MCF 10A (cell line): ENCODE data around the gene DPEP2. TPM values are rescaled to one million over a fixed set of nuclear protein-coding genes. Genes with fewer than 3 reads are reported as not detected.
"Not testable (repeated sequence)": the region's sequence is repeated elsewhere in the genome, so short reads cannot be mapped to it uniquely, and the experiment has no call there.

ENCODE experiments used
- Bru-seq: library from RNA; stranded (reverse); fragments of 400-500 nt; gene quantifications from one replicate; lab custom pipeline; 2021; lab: Mats Ljungman, UMichigan
- BruChase-seq, 2 experiments: library from RNA; stranded (reverse); fragments of 400-500 nt; gene quantifications; one replicate each; lab custom pipeline; 2021; lab: Mats Ljungman, UMichigan
- BruUV-seq: library from RNA; stranded (reverse); fragments of 400-500 nt; replicated peaks from 2 replicates; lab custom pipeline; 2021; lab: Mats Ljungman, UMichigan
- CTCF ChIA-PET: fragments of 300-600 bp; sonication (Branson Sonifier 250); formaldehyde crosslinking; extraction: SDS; loops from one replicate; lab custom pipeline; 2021; ENCODE audit warnings: antibody characterized with exemption, inconsistent platforms; lab: Yijun Ruan, JAX
- POLR2A ChIA-PET: fragments of 300-600, 350-650 bp; sonication (Branson Sonifier 250); formaldehyde crosslinking; extraction: SDS; loops from one replicate; lab custom pipeline; 2020; ENCODE audit warnings: antibody characterized with exemption, inconsistent platforms; lab: Yijun Ruan, JAX
- DNase-seq: peaks from one replicate; pipeline ENCODE4 v3.0.0-alpha.2; 2018; ENCODE audit not compliant: unreplicated experiment
- H3K27ac Mint-ChIP-seq: one replicate; pipeline ENCODE4 v1.8.0; 2022; ENCODE audit warnings: mild to moderate bottlenecking, low read depth, mixed read lengths; ENCODE audit not compliant: unreplicated experiment
- H3K27me3 Mint-ChIP-seq: one replicate; pipeline ENCODE4 v1.8.0; 2022; ENCODE audit warnings: mixed read lengths; ENCODE audit not compliant: insufficient read depth, unreplicated experiment
- H3K36me3 Mint-ChIP-seq: one replicate; pipeline ENCODE4 v1.8.0; 2022; ENCODE audit warnings: mild to moderate bottlenecking, moderate library complexity, mixed read lengths; ENCODE audit not compliant: insufficient read depth, unreplicated experiment
- H3K4me1 Mint-ChIP-seq: one replicate; pipeline ENCODE4 v1.8.0; 2022; ENCODE audit warnings: mixed read lengths; ENCODE audit not compliant: insufficient read depth, unreplicated experiment
- H3K4me3 Mint-ChIP-seq: one replicate; pipeline ENCODE4 v1.8.0; 2022; ENCODE audit warnings: mild to moderate bottlenecking, moderate library complexity, mixed read lengths; ENCODE audit not compliant: unreplicated experiment
- H3K9me3 Mint-ChIP-seq: one replicate; pipeline ENCODE4 v1.8.0; 2022; ENCODE audit warnings: mixed read lengths; ENCODE audit not compliant: unreplicated experiment
- intact Hi-C: fragments of 100-400 bp; cut with micrococcal nuclease; formaldehyde crosslinking; loops from 2 replicates; pipeline ENCODE4 v1.14.1; 2022
- long read RNA-seq: library from polyadenylated mRNA; stranded (forward); transcript quantifications from one replicate; pipeline ENCODE4 v2.0.0, GENCODE V29; 2022
- total RNA-seq: library from RNA; stranded (reverse); gene quantifications from 2 replicates; pipeline ENCODE4 v1.2.3, GENCODE V29; 2022
- TF ChIP-seq, protein P1 (sequence below): fragments of 200-600 bp; IDR thresholded peaks from one replicate; pipeline ENCODE4 v1.8.0; 2022; ENCODE audit warnings: antibody characterized with exemption, mild to moderate bottlenecking; ENCODE audit not compliant: unreplicated experiment

The DPEP2 gene
- total RNA-seq (not detected in 2 replicates), Bru-seq, nascent RNA (not detected), BruChase-seq, experiment 1, labeled RNA remaining after a 6-hour chase (not detected), BruChase-seq, experiment 2, labeled RNA remaining after a 2-hour chase (not detected)
- long read RNA-seq: 0 reads

GRCh38 chr16:67998779-67999688 lies at the start of gene DPEP2:
DPEP2 (minus strand) TSS chr16:67999484; CDS start chr16:67993212, 6,272 bp downstream.
- H3K4me1 Mint-ChIP-seq: not testable (repeated sequence)
- CTCF ChIA-PET: interaction anchor here (0.6 to 1.3 kb wide), 4 partner anchors 13 to 259 kb away, joined by 3 to 4 read pairs (median 3); no protein-coding TSS in a partner anchor

GRCh38 chr16:68047987-68048386 lies 48.7 kb upstream of the DPEP2 start:
- Mint-ChIP-seq H3K9me3 (no peaks in the 10 kb centered on the region), H3K27me3 (no peaks in the 10 kb centered on the region), H3K4me1 (no peaks in the 10 kb centered on the region), H3K27ac (no peak overlapping the region), H3K36me3 (peaks cover 71% of the 10 kb centered on the region), H3K4me3 (no peak overlapping the region)
- no TSS peak for BruUV-seq
- CTCF ChIA-PET: interaction anchor here (0.6 to 1.0 kb wide), 3 partner anchors 25 to 106 kb away, joined by 3 to 4 read pairs (median 3); partner anchors contain the start of genes DDX28 and DUS2
- POLR2A ChIA-PET: interaction anchor here (0.7 kb wide), 1 partner anchor 45 kb away, joined by 3 read pairs; no protein-coding TSS in a partner anchor
- no peak for DNase-seq
- intact Hi-C loops: no loop called here
- TF ChIP-seq, protein P1, sequence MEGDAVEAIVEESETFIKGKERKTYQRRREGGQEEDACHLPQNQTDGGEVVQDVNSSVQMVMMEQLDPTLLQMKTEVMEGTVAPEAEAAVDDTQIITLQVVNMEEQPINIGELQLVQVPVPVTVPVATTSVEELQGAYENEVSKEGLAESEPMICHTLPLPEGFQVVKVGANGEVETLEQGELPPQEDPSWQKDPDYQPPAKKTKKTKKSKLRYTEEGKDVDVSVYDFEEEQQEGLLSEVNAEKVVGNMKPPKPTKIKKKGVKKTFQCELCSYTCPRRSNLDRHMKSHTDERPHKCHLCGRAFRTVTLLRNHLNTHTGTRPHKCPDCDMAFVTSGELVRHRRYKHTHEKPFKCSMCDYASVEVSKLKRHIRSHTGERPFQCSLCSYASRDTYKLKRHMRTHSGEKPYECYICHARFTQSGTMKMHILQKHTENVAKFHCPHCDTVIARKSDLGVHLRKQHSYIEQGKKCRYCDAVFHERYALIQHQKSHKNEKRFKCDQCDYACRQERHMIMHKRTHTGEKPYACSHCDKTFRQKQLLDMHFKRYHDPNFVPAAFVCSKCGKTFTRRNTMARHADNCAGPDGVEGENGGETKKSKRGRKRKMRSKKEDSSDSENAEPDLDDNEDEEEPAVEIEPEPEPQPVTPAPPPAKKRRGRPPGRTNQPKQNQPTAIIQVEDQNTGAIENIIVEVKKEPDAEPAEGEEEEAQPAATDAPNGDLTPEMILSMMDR: no peak

More at GRCh38 chr16:67998779-67999688, at the start of gene DPEP2:
- H3K36me3 Mint-ChIP-seq, H3K4me3 Mint-ChIP-seq, BruUV-seq, H3K9me3 Mint-ChIP-seq, DNase-seq, H3K27ac Mint-ChIP-seq, H3K27me3 Mint-ChIP-seq, intact Hi-C loops: not testable (repeated sequence)
- POLR2A ChIA-PET: interaction anchor here (0.8 kb wide), 1 partner anchor 9 kb away, joined by 6 read pairs; no protein-coding TSS in a partner anchor

DNA sequence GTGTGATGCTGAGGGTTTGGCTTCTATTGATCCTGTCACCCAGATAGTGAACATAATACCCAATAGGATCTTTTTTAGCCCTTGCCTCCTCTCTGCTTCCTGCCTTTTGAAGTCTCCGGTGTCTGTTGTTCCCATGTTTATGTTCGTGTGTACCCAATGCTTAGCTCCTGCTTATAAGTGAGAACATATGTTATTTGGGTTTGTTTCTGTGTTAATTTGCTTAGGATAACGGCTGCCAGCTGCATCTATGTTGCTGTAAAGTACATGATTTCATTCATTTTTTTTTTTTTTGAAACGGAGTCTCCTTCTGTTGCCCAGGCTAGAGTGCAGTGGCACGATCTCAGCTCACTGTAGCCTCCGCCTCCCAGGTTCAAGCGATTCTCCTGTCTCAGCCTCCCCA lies 46.8 kb upstream of the DPEP2 start:
- TF ChIP-seq, protein P1: no peak
- Mint-ChIP-seq H3K9me3 (no peaks in the 10 kb centered on the region), H3K4me3 (no peak overlapping the region), H3K27ac (peak overlapping the region; percentile 27), H3K4me1 (no peaks in the 10 kb centered on the region), H3K36me3 (peaks cover 65% of the 10 kb centered on the region), H3K27me3 (no peaks in the 10 kb centered on the region)
- POLR2A ChIA-PET: interaction anchor here (0.6 to 0.8 kb wide), 3 partner anchors 15 to 170 kb away, joined by 3 to 4 read pairs (median 3); no protein-coding TSS in a partner anchor
- no peak for DNase-seq
- intact Hi-C loops: no loop called here
- BruUV-seq: no TSS peak
- CTCF ChIA-PET: interaction anchor here (0.6 to 1.1 kb wide), 5 partner anchors 19 to 1411 kb away, joined by 3 to 5 read pairs (median 4); no protein-coding TSS in a partner anchor

DNA sequence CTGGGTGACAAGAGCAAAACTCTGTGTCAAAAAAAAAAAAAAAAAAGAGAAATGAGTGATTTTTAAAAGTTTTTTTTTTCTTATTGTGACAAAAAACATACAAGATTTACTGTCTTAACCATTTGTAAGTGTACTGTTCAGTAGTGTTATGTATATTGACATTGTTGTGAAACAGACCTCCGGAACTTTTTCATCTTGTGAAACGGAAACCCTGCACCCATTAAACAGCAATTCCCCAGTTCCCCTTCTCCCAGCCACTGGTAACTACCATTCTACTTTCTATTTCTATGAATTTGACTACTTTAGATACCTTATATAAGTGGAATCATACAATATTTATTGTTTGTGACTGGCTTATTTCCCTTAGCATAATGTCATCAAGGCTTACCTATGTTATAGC lies 42.5 kb upstream of the DPEP2 start:
- no peaks in the 10 kb centered on the region for H3K4me1 Mint-ChIP-seq
- ChIA-PET CTCF (interaction anchor here (1.1 to 3.9 kb wide), 6 partner anchors 10 to 158 kb away, joined by 3 to 33 read pairs (median 17); partner anchors contain the start of gene NRN1L), POLR2A (interaction anchor here (1.1 to 1.2 kb wide), 2 partner anchors 51 to 106 kb away, joined by 3 to 4 read pairs; no protein-coding TSS in a partner anchor)
- TF ChIP-seq, protein P1: no peak
- intact Hi-C loops: loop anchor here (2.0 kb wide), 2 partner anchors 75 to 105 kb away; partner anchors contain the start of gene PSMB10
- peaks cover 56% of the 10 kb centered on the region for H3K36me3 Mint-ChIP-seq
- no peak for DNase-seq
- H3K4me3 Mint-ChIP-seq: no peak overlapping the region
- no peak overlapping the region for H3K27ac Mint-ChIP-seq
- H3K9me3 Mint-ChIP-seq: no peaks in the 10 kb centered on the region
- H3K27me3 Mint-ChIP-seq: no peaks in the 10 kb centered on the region
- BruUV-seq: no TSS peak
